GM18868 (cell line): ENCODE measurements around the gene SDK1.

Experiments used
- ATAC-seq: cut with Tn5 transposase; IDR thresholded peaks from one replicate; pipeline ENCODE4 v1.9.1; 2021; ENCODE audit warnings: mild to moderate bottlenecking, moderate library complexity; ENCODE audit not compliant: unreplicated experiment

SDK1 gene

DNA sequence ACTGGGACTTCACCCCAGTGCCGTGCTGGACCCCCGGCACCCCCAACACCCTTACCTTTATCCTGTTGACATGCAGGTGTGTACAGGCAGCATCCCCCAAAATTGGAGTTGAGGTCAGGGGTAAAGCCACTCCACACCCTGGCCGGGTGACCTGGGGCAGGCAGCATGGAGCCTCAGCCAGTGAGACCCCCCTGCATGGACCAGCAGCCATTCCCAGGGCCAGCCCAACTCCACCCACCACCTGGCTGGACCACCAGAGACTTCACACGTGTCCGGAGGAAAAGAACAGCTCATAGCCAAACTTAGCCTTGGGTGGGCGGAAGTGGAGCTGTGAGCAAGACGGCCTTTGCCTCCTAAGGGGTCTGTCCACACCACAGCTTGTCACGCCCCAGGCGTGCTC, 968.0 kb downstream of the SDK1 start:
- no peak for ATAC-seq

DNA sequence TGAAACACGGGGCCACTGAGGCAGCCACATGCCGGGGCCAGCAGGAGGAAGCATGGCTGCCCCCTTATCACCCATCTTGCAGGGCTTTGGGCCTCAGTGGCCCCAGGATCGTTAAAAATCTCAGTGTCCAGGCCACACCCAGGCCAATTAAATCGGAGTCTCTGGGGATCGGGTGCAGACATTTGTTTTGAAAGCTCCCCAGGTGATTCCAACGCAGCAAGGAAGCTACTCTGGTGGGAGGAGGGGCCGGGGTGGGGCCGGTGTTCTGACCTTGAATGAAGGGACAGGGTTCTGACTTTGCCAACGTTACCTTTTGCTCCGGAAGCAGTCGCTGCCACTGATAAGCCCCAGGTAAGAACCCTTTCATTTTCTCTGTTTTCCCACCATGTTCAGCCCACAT, 968.7 kb downstream of the SDK1 start:
- no peak for ATAC-seq

DNA sequence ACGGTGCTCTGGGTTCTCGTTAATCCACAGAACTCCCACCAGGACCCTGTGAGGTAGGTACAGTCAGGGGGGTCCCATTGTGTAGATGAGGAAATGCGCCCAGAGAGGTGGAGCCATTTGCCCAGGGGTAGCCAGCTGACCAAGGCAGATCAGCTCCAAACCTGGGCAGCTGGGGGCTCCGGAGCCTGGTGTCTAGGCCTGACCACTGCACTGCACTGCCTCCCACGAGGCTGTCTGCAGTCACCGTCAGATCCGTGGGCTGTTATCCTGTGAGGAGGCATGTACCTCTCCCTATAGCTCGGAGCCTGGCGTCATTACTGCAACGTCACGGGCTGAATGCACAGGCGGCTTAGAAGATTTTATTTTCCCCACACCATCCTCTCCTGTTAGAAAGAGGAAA, 969.2 kb downstream of the SDK1 start:
- no peak for ATAC-seq

DNA sequence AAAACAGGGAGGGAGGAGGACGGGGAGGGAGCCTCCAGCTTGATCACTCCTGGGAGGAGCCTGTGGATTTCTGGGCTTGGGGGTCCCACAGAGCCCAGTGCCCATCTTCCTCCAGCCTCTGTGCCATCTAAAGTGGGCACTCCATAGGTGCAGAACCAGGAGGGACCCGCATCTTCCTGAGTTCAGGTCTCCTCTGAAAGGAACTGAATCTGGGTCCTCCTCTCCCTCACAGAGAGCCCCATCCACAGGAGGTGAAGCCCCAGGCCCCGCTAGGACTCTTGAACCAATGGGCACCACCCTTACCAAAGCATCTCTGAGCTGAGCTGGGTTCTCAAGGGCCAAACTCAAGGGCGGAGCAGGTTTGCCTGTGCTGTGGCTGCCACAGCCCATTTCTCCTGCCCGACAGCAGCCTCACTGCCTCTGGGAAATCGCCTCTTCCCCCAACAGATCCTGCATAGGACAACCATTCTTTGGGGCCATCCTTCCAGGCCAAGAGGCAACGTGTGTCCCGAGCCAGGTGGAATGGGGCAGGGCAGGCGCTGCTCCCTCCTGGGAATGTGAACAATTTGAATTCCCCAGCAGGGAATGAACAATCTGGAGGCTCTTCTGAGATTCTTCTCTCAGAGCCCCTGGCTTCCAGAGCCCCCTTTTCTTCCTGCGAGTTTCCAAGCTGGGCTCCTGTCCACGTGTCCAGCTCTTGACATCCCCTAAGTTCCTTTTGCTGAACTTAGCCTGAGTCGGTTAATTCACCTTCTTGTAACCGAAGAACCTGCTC, 970.1 kb downstream of the SDK1 start:
- ATAC-seq, result no peak

DNA sequence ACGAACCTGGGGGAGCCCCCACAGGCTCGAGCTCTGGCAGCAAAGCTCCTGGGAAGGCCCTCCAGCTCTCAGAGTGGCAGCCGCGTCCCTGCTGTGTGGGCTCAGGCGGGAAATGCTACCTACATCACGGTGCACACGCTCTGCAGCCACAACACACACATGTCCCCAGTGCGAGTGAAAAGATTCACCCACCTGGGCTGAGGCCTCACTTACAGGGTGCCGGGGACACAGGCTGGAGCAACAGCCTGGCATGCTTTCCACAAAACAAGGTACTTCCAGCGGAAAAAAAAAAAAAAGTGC, 970.6 kb downstream of the SDK1 start:
- ATAC-seq, result no peak

DNA sequence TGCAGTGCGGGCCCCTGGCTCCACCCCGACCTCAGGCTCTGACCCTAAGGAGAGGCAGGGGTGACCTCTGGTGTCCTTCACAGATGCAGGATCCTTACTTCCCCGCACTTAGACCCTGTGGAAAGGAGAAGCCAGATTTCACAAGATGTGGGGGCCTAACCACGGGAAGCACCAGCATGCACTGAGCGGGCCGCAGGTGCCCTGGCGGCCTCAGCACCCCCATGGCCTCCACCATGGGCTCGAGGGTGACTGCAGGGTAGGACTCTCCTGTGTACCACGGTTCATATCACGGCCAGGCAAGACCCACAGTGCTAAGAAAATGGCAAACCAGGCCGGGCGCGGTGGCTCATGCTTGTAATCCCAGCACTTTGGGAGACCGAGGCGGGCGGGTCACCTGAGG, 971.1 kb downstream of the SDK1 start:
- no peak for ATAC-seq

DNA sequence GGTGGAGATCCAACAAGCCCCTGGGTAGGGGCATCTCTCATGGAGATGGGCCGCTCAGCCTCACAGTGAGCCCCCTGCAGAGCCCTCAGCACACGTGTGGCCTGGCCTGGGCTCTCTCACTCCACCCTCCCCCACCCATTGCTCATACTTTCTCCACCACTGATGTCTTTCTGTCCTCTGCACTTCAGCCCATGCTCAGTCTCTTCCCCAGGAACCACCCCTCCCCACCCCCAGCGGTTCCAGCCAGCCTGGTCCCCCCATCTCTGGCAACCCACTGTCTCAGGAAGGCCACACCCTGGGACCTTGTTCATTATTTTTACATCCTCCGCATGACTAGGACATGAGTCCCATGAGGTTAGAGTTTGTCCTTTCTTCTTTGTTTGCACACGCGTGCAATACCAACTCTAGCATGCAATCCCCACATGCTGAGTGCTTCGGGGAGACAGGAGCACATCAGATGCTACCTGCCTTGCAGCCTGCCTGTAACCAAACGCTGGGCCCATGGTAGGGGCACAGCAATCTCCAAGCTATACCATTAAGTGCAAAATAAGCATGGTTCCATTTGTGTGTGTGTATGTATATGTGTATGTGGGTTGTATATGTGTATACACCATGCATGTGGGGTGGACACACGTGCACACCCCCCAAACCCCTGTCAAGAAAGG, 972.6 kb downstream of the SDK1 start:
- no peak for ATAC-seq

DNA sequence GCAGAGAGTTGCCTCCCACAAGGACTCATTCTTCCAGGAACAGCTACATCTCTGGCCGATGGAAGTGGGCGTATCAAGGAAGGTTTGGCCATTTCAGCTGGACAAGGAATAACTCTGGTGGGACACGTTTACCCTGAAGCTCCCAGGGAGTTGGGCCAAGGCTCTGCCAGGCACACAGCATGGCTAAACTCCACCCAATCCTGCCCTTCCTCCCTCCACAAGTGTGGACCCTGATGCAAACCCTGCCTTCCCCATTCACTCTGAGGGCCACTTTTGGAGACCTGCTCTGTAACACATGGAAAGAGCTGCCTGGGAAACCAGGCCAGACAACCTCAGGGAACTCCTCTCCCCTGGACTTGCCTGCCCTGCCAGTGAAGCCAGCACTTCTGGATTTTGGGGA, 973.2 kb downstream of the SDK1 start:
- no peak for ATAC-seq

DNA sequence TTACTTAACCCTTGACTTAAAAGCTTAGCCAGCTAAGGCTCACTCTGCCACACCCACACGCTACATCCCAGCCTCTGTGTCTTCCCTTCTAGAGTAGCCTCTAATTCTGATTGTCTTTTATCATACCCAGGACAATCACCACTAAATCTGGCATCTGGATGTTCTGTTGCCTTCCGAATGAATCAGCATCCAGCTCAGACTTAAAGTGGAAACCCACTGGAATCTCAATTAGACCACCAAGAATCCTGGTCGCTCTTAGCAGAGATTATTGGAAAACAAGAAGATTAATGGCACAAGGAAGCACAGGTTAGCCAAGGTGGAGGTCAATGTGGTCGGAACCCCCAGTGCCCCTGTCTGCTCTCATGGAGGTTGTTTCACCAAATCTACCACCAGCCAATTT, 976.9 kb downstream of the SDK1 start:
- no peak for ATAC-seq

DNA sequence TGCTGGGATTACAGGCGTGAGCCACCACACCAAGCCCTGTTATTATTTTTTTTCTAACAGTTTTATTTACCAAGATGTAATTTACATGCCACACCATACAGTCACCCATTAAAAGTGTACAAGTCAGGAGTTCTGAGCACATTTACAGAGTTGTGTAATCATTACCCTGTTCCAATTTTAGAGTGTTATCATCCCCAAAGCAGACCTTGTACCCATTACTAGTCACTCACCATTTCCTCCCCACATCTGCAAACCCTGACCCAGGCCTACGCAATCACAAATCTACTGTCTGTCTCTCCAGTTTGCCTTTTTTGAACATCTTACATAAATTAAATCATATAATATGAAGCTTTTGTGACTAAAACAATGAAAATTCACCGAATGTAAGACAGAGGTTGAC, 978.2 kb downstream of the SDK1 start:
- ATAC-seq, result no peak

DNA sequence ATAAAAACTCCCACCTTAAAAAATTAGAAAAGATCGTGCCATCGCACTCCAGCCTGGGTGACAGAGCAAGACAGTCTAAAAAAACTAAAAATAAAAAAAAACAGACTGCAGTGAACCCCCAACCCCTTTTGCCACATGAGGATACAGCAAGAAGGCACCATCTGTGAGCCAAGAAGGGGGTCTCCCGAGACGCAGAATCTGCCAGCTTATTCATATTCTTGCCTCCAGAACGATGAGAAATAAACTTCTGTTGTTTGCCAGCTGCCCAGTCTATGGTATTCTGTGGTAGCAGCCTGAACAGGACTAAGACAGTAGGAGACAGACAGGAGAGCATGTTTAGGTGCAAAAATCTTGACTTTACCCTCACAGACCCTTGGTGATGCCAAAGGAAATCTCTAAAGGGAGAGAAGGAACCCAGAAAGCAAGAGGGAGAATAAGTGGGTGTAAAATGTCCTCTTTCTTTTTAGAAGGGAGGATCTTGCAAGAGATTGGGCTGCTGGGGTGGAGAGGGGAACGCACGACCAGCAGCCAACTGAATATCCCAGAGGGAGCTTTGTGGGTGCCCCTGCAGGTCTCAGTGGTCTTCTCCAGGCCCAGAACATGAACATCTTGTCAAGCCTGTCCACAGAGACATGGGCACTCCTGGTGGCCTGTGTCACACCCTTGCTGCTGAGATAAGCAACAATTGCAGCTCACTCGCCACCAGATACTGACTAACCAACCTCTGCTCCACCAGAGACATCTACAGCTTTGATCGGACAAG, 980.4 kb downstream of the SDK1 start:
- ATAC-seq, result no peak

DNA sequence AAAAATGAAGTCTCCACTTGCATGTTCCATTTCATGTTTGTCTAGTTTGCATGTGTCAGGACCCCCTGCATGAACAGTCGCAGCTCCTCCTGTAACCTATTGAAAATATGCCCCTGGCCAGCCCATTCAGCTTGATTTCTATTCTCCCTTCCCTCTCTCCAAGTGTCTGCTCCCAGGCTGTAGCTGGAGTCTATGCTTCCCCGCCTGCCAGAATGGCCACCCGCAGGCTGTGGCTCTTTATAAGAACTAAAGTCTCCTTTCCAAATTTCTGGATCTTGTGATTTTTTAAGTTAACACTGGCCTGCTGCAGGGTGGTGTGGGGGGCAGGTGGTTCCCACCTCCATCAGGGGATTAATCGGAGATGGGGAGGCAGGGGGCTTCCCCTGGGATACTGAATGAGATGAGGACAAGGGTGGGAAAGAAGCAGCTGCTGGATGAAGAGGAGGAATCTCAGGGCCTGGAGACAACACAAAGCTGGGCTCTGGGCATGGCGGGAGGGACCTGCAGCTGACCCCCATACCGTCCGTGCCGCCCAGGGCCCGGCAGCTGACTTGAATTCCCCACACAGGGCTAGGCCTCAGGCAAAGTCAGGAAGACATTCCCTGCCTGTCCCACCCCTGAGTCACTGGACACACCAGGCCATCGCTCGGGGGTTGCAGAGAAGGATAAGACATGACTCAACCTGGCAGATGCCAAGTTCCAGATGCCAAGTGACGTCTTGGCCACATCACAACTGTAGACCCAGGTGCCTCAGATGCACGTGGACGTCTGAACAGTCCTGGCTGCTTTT, 981.6 kb downstream of the SDK1 start:
- ATAC-seq, result no peak

DNA sequence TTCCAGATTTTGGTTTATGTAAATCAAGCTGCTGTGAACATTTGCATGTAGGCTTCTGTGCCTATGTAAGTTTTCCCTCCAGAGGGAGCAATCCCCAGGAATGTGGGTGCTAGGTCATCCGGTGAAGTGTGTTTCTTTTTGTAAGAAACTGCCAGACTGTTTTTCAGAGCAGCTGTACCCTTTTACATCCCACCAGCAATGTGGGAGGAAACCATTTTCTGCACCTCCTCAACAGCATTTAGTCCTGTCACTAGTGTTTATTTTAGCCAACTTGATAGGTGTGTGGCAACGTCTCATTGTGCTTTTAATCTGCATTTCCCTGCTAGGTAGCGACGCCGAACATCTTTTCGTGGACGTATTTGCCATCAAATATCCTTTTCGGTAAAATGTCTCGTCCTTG, 985.3 kb downstream of the SDK1 start:
- no peak for ATAC-seq

DNA sequence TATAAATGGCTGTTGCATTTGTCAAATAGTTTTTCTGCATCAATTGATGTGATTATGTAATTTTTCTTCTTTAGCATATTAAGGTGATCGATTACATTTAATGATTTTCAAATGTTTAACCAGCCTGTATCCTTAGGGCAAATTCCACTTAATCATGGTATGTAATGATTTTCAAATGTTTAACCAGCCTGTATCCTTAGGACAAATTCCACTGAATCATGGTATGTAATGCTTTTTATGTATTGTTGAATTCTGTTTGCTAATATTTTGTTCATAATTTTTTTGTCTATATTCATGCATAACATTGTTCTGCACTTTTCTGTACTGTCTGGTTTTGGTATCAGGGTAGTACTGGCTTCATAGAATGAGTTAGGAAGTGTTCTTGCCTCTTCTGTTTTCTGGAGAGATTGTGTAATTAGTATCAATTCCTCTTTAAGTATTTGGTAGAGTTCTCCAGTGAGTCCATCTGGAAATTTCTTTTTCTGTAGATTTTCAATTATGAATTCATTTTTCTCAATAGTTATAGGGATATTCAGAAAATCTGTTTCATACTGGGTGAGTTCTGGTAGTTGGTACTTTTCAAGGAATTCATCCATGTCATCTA, 987.8 kb downstream of the SDK1 start:
- ATAC-seq, result no peak

DNA sequence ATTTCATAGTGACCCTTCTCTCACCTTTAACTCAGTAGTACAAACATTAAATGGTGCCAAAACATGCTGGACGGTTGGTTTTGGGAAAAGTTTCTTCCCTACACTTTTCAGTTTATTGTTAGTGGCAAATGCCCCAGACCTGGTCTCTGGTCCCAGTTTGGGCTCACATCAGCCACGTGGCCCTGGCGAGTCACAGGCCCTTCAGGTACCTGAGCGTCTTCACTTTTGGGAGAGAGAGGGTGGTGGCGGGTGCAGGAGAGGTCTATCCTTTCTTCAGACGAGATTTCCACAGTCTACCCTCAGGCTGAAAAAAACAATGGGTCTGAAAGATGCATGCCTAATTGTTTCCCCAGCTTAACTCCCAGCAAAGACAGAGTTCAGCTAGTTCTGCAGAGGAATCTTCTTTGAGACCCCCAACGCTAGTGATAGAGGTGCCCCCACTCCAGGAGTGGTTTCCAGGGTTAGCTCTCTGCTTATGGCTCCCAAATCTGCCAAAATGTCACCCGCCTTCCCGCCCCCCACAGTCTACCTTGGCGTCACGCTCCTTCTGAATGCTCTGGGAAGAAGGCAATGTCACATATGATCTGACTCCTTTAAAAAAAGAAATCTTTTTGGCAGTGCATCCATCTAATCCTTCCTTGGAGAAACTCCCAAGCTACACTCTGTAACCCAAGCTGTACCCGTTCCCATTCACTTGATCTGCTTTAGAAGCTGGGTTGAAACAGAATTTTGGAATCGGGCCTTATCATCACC, 996.3 kb downstream of the SDK1 start:
- no peak for ATAC-seq

DNA sequence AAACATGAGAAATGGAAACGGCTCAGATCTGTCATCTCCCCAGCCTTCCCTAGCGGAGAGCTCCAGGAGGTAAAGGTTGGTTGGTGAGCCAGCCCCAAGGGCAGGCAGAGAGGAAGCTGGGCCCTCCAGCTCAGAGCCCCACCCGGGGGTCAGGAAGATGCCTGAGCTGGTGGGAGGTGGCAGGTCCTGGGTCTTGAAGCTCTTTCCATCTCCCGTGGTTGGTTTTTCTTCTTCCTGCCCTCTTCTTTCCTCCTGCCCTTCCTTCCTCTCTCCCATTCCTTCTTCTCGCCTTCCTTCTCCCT, 996.8 kb downstream of the SDK1 start:
- no peak for ATAC-seq

DNA sequence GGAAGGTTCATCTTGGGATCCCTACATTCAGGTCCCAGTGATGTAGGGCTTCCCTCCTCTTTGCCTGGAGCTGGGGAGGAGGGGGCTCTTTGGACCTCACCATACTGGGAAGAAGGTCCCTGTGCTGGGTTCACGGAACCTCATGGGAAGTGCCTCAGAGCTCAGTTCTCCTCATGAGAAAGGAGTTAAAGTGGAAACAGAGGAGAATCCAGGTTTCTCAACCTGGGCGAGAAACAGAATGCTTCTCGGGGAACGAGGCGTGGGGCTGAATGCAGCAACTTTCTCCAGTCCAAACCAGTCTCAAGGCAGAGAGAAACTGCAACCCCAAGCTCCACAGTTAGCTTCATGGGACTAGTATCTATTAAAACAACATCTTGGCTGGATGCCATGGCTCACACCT, 998.4 kb downstream of the SDK1 start:
- ATAC-seq, result no peak

DNA sequence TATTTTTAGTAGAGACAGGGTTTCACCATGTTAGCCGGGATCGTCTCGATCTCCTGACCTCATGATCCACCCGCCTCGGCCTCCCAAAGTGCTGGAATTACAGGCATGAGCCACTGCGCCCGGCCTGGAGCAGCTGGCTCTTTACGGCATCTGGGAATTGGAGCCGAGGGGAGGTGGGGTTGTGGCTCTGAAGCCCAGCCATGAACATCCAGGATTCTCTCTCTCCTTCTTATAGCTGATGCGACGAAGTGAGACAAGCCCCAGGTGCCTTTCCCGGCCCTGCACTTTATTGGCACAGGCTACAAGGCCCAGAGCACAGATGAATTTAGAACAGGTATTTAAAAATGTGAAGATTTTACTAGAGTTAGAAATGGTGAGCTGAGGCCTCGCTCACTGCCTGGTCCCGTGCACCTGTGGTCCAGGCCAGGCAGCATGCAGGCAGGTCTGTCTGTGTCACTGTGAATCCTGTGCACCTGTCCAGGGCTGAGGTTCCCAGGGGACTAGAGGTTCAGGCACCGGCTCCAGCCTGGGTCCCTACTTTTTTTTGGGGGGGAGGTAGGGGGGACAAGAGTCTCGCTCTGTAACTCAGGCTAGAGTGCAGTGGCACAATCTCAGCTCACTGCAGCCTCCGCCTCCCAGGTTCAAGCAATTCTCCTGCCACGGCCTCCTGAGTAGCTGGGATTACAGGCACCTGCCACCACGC, 1001.3 kb downstream of the SDK1 start:
- ATAC-seq, result no peak

DNA sequence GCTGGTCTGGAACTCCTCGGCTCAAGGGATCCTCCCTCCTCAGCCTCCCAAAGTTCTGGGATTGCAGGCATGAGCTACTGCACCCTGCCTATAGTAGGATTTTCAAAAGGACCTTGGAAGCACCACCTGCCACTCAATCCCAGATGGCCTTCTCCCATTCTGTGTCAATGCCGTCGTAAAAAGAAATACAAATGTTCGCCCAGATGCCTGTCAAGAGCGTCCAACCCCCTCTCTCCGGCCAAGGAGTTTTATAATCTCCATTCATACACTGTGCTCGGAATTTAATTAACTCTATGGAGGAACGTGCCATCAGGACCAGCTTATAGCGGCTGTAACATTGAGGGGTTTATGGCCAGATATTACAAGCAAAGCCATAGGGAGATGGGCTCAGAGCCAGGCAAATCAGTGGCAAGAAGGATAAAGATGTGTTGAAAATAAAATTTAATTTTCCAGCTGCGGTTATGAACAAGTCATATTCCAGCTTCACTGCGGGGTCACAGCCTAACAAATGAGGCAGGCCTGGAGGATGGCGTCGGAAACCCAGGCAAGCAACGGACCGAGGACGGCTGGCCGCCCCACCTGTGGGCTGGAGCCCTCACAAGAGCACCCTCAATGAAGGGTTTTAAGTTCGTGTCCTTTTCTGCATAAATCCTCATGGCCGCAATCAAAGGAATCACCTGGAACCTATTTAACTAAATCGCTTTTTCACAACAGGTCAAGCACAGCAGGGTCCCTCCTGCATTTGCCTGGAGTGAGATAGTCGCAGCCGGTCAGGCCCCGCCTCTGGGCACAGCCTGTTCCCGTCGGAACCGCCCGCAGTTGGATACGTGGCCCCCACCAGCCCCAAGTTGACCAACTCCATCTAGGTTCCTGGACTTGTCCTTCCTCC, 1006.5 kb downstream of the SDK1 start:
- no peak for ATAC-seq
